SKM-1 treated with dmso at 0.1 percent for 144 hours (cell line): ENCODE results near the gene LRRC28.

Source experiments
- DNase-seq: peaks from one replicate; lab custom pipeline; 2025; ENCODE audit not compliant: unreplicated experiment; lab: John Stamatoyannopoulos, UW

Gene LRRC28

DNA sequence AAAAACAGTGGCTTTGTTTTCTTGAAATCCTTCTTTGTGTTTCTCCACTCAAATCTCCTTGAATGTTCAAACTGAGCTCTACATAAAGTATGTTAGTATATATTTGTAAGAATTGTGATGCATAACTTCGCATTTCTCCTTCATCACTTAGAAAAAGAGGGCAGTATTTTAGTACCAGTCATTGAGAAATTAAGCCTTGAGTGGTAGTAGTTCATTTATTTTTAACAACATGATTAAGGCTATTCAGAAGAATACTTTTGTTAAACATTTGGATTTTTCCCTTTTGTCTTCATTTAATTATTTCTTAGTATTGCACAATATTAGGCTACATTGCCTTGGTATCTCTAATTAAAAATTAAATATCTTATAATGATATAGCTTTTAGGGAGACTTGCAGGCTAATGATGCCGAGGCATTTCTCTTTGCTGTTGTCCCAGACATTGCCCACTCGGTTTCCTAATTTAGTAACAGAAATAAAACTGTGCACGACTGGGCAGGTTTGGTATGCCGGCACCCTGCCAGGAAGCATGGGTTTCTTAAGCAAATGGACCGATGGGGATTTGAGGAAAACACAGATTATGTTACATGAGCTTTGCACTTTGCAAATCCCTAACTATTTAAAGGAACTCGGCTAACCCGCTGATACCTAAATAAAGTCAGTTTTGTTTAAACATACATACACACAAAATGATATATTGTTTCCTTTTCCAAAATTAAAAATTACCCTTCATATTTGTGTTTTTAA, 54.7 kb downstream of the LRRC28 start:
- DNase-seq, result no peak

DNA sequence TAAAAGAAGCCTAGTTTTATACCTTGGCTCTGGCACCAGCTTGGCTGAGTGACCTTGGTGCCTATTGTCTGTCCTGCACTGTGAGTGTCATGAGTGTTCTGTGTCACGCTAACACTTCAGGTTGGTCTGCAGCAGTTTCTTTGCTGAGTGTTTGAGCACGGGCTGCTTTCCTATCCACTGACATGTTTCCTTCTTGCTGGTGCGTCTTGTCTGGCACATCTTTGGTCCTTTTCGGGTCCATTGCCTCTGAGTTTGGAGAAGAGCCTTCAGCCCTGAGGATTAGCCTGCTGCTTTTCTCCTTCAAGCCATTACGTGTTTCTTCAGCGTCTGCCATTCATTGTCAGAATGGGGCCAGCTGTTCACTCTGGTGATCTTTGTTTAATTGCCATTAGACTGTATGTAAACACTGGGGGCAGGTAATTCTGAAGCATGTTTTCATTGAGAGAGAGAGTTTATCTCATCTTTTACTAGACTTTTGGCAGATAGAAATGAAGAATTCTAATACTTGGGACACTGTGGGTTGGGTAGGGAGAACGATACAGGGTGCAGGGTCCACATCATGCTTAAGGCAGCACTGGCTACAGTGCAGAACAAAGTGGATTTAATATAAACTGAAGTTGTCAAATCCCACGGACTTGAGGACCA, 55.5 kb downstream of the LRRC28 start:
- DNase-seq, result no peak

DNA sequence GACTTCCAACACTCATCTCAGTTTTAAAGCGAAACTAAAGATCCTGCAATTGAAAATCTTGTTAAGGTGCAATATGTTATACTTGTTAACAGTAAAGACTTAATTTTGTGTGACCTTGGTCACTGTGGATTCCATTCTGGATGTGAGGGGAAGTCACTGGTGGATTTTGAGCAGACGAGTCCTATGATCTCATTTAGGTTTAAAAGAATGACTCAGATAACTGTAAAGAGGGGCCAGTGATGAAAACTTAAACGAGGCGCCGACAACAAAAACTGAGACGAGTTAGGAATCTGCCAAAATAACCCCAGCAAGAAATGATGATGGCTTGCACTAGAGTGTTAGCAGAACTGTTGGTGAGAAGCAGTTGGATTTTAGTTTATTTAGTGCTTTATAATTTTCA, 56.5 kb downstream of the LRRC28 start:
- no peak for DNase-seq

DNA sequence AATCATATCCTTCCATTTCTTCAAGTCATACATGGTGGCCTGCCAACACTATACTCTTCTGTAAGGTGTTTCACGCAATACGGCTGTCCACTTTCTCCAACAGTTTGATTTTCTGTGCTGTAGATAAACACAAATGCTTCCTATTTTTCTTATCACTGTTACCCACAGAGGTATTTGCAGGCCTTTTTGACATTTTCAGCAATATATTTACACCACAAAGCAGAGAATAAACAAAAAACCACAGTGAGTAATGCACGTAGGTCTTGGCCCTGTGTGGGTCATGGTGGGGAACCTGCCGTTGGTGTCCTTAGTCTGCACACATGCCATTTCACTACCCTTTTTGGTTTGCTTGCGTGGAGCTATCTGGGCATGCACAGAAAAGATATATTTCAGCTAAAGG, 59.5 kb downstream of the LRRC28 start:
- no peak for DNase-seq

DNA sequence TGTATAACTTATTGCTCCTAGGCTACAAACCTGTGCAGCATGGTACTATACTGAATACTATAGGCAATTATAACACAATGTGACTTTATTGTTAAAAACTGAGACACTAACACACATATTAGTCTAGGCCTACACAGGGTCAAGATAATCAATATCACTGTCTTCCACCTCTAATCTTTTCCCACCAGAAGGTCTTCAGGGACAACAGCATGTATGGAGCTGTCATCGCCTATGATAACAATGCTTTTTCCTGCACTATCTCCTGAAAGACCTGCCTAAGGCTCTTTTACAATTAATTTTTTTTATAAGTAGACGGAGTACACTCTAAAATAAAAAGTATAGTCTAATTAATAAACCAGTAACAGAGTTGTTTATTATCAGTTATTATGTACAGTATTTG, 60.9 kb downstream of the LRRC28 start:
- DNase-seq, result no peak

DNA sequence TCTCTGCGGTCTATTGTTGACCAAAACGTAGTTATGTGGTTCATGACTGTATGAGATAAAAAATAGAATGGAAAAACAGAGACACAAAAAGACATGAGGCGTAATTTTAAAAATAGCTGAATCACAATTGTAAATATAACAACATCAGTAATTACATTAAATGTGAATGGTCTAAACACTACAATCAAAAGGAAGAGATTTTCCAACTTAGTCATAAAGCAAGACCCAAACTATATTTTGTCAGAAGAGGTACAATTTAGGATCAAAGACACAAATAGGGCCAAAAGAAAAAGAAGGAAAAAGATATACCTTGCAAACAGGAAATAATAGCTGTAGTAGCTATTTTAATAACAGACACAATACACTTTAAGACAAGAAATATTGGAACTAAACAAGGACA, 61.5 kb downstream of the LRRC28 start:
- no peak for DNase-seq

DNA sequence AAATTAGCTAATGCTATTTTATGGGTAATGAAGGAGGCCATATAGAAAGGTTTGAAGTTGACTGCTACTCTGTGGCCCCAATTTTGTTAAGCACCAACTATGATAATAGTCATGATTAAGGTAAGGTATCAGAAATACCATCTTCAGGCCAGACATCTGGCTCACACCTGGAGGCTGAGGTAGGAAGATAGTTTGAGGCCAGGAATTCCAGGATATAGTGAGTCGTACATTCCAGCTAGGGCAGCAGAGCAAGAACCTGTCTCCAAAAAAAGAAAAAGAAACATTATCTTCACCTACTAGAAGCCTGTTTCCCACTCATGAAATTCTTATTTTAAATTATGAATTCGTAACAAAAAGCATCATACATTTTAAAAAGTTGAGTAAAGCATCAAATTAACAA, 64.4 kb downstream of the LRRC28 start:
- no peak for DNase-seq

DNA sequence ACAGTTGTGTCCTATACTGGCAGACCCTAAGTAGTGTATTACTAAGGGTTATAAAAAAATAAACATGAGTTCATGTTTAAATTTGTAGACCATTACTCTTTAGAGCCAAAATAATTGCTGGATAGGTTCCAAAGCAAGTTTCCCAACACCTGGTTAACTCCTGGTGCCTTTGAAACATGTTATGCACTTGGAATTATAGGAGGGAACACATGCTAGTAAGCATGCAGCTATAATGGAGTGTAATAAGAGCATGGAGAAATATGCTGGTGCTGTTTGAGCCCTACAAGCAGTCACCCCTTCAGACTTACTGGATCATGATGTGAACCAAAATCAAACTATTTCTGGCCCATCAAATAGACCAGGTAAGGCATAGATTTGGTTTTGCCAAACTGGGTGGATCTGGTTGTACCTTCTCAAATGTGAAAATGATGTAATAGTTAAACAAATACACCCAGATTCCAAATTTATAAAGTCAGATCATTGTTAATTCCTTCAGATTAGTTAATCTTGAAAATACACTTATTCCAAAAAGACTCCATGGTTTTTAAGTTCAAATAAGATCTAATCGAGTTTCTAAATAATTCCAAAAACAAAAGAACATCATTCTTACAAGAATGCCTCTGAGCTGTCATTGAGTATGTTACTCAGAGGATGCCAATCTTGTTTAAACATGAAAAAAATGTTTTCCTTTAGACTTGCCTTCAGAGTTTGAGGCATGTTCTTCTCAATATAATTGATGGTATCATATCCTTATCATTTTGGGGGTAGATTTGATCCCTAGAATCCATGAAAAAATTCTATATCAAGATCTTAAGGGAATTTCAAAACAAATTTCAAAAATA, 69.3 kb downstream of the LRRC28 start:
- DNase-seq, result no peak

DNA sequence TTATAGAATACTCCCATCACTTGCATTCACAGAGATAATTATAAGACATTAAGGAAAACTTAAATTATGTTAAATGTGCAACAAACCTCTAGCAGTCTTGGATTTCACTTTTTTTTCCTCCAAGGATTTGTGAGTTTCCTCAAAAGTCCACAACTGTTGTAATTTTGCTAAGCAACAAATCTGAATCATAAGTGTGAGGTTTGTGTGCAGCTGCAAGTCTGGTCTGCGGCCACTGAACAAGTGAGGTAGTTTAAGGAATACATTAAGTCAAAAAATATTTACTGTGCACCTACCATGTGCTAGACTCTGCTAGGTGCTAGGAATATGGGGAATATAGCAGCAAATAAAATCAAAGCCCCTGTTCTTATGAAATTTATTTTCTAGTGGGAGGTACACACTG, 70.2 kb downstream of the LRRC28 start:
- DNase-seq, result no peak

DNA sequence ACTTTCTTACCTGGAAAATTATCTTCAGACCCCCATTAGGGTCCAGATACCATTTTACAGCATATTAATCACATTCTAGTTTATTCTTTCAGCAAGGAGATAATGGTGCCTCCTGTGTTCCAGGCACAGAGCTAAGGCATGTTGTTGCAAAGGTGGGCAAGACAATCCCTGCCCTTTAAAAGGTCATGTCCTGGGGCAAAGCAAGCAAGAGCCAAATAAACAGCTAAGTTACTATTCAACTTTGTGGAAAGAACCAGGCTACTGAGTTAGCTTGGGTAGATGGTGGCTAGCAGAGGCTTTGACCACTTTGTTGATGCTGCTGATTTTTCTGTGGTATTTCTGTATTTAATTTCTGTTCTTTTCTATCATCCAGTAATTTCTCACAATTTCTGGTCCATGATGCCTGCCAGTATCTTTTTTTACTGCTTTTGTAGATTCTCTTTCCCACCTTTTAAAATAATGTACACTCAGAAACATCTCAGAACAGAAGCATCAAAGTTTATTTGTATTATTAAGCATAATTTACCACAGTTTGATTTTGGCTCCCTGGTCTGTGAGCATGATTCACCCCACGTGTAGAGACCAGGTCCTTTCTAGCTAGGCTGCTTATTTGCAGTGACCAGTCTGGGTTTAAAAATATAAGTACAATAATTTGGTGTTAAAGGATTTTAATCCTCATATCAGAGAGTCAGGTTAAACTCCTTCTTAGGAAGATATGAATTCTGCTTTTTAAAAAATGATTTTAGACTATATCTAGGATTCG, 71.5 kb downstream of the LRRC28 start:
- no peak for DNase-seq

DNA sequence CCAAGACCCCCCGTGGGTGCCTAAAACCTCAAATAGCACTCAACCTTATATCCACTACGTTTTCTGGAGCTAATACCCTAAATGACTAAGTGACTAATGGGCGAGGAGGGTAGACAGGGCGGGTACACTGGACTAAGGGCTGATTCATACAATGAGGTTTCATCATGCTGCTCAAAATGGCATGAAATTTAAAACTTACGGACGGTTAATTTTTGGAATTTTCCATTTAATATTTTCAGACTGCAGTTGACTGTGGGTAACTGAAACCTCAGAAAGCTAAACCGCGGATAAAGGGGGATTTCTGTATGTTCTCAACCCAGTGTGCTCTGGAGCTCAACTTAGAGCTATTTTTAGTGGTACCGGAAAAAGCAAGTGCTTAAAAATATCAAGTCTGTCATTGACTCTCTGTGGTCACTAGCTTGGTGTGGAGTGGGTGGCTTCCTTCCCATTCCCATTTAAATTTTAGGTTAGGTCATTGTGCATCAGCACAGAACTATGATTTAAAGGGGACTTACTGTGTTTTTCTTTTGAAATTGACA, 72.9 kb downstream of the LRRC28 start:
- no peak for DNase-seq

DNA sequence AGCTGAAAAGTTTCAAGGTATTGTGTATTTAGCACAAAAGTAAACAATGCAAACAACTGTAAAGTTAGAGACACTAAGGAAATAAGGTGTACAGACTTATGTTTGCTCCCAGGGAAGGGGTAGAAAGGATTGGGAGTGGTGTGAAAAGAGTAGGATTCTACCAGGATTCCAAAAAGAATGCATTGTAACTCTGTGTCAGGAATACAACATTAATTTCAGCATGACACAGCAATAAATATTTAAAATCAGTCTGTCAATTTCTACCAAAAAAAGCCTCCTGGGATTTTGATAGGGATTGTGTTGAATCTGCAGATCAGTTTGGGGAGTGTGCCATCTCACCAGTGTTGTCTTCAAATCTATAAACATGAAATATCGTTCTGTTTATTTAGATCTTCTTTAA, 73.4 kb downstream of the LRRC28 start:
- DNase-seq, result no peak

DNA sequence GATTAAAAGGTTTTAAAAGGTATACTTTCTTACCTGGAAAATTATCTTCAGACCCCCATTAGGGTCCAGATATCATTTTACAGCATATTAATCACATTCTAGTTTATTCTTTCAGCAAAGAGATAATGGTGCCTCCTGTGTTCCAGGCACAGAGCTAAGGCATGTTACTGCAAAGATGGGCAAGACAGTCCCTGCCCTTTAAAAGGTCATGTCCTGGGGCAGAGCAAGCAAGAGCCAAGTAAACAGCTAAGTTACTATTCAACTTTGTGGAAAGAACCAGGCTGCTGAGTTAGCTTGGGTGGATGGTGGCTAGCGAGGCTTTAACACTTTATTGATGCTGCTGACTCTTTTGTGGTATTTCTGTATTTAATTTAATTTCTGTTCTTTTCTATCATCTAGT, 75.0 kb downstream of the LRRC28 start:
- no peak for DNase-seq

DNA sequence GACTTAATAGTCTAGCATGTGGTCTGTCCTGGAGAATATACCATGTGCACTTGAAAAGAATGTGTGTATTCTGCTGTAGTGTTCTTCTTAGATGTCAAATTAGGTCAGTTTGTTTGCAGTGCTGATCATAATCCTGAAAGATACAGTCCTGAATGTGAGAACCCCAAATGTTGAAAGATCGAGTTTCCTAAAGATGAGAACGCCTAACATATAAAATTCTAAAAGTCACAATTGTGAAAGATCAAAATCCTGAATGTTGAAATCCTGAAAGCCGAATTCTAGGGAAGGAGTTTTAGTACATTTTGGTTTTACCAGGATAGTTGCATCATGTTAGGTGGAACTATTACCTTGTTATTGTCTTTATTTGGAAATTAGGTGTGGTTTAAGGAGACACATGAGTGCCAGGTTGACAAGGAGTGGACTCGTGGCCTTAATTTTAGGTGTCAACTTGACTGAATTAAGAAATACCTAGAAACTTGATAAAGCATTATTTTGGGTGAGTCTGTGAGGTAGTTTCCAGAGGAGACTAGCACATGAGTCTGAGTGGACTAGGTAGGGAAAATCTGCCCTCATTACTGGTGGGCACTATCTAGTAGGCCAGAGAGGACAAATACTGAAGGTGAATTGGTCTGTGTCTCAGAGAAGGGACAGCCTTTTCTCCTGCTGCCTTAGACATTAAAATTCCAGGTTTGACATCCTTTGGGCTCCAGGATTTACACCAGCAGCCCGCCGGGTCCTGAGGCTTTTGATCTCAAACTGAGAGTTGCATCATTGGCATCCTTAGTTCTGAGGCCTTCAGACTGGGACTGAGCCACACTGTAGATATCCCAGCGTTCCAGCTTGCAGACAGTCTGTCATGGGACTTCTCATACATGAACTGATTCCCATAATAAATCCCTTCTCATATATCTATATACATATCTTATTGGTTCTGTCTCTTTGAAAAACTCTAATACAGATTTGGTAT, 77.1 kb downstream of the LRRC28 start:
- no peak for DNase-seq

DNA sequence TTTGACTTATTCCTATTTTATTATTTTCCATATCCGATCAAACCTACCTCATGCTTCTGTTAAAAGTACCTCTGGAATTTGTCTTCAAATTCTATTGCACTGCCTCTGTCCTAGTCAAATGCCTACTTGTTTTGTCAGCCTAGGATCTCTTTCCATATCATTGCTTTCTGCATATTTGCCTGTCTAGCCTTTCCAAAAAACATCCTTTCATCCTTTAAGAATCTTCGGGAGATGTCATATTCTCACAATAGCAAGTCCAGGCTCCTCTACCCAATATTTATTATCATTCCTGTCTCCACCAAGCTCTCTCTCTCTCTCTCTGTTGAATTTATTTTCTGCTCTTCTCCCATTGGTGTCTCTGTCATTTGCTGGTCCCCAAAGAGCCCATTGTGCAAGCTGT, 80.1 kb downstream of the LRRC28 start:
- no peak for DNase-seq

DNA sequence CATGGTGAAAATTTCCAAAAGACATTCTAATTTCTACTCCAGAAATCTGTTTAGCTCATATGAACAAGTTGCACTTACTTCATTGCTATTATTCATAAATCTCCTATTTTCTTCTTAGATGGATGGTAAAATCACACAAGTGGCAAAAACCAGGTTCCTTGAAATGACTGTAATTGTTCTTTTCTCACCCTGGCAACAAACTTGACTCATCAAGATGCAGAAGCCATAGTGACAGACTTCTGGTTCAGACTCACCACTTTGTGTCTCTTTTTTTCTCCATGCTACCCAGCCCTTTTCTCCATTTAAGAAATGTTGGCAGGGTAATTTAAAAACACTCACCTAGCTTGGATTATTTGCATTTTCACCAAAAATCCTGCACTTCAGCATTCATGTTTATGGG, 82.1 kb downstream of the LRRC28 start:
- no peak for DNase-seq

DNA sequence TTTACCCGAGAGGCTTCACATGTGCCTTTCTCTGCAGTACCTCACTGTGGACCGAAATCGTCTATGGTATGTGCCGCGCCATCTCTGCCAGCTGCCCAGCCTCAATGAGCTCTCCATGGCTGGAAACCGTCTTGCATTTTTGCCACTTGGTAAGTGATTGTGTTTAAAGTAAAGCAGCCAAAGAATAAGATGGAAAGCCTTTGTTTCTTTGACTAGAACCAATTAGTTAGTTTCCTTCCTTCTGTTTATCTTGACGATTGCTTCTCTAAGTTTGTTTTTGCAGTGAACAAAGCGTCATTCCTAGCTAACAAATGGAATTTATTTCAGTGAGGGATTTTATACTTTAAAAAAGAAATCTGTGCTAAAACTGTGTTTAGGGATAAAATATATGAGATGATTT, 82.7 kb downstream of the LRRC28 start:
- no peak for DNase-seq

DNA sequence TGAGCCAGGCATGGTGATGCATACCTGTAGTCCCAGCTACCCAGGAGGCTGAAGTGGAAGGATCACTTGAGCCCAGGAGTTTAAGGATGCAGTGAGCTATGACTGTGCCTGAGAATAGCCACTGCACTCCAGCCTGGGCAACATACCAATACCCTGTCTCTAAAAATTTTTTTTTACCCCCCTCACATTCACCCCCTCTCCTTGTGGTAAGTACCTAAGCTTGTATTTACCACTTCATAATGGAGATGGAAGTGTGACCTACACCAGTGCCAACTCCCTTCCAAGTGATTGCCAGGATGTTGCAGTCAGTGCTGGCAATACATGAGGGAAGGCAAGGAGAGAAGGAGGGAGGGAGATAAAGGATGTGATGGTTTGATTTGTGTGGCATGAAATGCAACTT, 84.2 kb downstream of the LRRC28 start:
- no peak for DNase-seq

DNA sequence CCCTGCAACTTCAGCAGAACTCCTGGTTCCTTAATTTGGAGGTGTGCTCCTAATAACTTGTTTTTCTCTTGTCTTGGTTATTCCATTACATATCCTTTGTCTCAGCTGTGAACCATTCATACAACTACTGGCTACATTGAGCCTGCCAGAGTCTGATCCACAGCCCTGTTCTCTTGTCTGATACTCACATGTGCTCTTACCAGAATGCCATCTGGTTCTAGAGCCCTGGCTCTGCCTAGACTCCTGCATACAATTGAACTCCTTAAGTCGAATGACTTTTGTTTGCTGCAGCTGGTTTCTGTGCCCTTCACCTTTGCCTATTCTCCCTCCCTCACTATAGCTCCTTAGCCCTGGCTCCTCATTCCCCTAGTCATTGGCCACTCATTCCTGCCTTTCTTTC, 85.5 kb downstream of the LRRC28 start:
- DNase-seq, result no peak

DNA sequence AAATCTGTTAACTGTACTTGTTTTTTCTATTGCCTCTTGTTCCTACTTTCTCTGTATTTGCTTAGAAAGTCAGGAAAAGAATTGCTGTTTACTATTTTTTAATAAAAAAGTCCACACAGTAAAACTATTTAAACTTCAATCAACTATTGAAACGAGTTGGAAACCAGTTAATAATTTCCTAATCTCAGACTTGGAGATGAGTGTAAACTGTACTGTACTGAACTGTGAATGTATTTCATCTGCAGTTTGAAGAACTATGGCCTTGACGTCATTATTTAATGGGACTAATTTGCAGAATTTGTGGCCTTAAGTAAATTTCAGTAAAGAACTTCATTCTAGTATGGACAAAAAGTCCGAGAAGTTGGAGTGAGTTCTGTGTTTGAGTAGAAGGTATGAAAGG, 89.1 kb downstream of the LRRC28 start:
- DNase-seq, result no peak
